Bronchial epithelial cell (primary cell): Measurements from ENCODE around the gene SMIM29. TPM values are rescaled to one million over a fixed set of nuclear protein-coding genes. Genes with fewer than 3 reads are reported as not detected.

Experiments
- DNase-seq: peaks from one replicate; pipeline ENCODE4 v3.0.0-alpha.2; 2010; ENCODE audit warnings: low read depth
- FAIRE-seq: peaks from 2 replicates; lab custom pipeline; 2011; peaks lifted over from hg19 to GRCh38; lab: Jason Lieb, UNC
- H3K27me3 ChIP-seq: 2 replicates; pipeline ENCODE4 v1.5.1; 2011; ENCODE audit warnings: low read length; ENCODE audit not compliant: control insufficient read depth, insufficient read depth
- H3K36me3 ChIP-seq: 2 replicates; pipeline ENCODE4 v1.5.1; 2011; ENCODE audit warnings: low read length; ENCODE audit not compliant: control insufficient read depth, insufficient read depth
- H3K4me3 ChIP-seq: 2 replicates; pipeline ENCODE4 v1.5.1; 2011; ENCODE audit warnings: mild to moderate bottlenecking, low read depth, low read length, control low read depth
- total RNA-seq: library from RNA; depleted of rRNA; stranded (reverse); fragments of >200 nt; gene quantifications from 2 replicates; pipeline ENCODE4 v1.2.1, GENCODE V29; 2014
- TF ChIP-seq, protein P1 (sequence below): IDR thresholded peaks from 2 replicates; pipeline ENCODE4 v1.5.1; 2011; ENCODE audit warnings: mild to moderate bottlenecking, moderate library complexity, low read length, control low read depth, inconsistent platforms; ENCODE audit not compliant: insufficient read depth, severe bottlenecking

The SMIM29 gene
- total RNA-seq, 1 donor from 2014 or later, result 11.6 TPM

DNA sequence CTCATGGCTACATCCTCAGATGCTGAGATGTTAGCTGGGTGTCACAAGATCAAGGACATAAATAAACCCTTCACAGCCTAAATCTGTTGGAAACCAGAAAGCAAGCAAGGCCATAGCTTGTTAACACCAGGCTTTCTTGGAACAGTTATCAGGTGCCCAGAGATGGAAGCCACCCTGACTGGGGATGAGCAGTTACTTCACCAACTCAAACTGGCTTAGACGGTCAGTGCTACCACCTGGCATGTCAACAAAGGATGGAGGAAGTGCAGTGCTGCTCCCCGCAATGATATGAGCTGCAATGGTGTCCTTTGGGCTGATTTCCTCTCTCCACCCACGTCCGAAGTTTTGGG lies 28.9 kb upstream of the SMIM29 start:
- H3K27me3 ChIP-seq, result no peaks in the 10 kb centered on the region
- DNase-seq, result no peak
- no peaks in the 10 kb centered on the region for H3K36me3 ChIP-seq
- no peak overlapping the region for H3K4me3 ChIP-seq
- no peak for FAIRE-seq
- TF ChIP-seq, protein P1, sequence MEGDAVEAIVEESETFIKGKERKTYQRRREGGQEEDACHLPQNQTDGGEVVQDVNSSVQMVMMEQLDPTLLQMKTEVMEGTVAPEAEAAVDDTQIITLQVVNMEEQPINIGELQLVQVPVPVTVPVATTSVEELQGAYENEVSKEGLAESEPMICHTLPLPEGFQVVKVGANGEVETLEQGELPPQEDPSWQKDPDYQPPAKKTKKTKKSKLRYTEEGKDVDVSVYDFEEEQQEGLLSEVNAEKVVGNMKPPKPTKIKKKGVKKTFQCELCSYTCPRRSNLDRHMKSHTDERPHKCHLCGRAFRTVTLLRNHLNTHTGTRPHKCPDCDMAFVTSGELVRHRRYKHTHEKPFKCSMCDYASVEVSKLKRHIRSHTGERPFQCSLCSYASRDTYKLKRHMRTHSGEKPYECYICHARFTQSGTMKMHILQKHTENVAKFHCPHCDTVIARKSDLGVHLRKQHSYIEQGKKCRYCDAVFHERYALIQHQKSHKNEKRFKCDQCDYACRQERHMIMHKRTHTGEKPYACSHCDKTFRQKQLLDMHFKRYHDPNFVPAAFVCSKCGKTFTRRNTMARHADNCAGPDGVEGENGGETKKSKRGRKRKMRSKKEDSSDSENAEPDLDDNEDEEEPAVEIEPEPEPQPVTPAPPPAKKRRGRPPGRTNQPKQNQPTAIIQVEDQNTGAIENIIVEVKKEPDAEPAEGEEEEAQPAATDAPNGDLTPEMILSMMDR, result no peak

DNA sequence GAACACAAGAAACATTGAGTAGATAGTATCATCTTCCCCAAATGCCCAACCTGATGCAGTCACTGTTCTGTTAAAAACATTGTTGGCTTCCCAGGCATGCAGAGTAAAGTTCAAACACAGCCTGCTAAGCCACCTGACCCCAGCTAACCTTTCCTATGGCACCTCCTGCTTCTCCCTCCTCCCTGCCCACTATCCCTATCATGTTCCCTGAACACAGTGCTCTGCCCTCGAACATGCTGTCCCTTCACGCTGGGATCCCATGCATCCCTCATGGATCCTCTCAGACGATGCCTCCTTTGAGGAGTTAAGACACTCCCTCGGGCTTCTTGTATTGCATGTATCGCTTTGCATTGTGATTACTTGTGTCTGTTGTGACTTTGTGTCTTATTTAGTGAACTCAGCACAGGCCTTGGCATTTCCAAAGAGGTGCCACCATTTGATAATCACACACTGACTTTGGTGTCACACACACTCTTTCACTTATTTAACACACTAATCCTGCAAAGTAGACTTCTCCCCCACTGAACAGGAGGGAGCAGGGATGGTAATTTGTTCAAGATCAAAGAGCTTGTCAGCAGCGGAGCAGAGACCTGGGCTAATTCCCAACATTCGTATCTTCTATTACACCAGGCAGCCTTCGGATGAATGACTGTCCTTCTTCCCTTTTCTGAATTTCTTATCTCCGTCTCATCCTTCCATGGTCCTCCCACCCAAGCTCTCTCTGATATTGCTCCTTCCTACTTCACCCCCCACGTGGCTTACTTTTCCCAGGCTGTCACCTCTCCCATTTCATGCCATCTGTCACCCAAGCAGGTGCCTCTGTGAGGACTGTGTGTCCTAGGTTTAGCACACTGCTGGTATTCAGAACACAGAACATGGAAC lies 28.3 kb upstream of the SMIM29 start:
- Histone ChIP-seq H3K36me3 (no peaks in the 10 kb centered on the region), H3K4me3 (no peak overlapping the region), H3K27me3 (no peaks in the 10 kb centered on the region)
- FAIRE-seq, result no peak
- DNase-seq, result no peak
- TF ChIP-seq, protein P1, result no peak

DNA sequence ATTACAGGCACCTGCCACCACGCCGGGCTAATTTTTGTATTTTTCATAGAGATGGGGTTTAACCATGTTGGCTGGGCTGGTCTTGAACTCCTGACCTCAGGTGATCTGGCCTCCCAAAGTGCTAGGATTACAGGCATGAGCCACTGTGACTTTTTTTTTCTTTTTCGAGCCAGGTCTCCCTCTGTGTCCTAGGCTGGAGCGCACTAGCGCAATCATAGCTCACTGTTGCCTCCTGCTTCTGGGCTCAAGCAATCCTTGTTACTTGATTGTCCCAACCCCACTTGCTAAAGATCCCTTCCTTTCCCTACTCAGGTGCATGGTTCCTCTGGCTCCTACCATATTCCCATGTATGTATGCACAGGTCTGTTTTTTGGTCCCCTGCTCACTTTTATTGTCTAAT lies 27.4 kb upstream of the SMIM29 start:
- no peaks in the 10 kb centered on the region for H3K36me3 ChIP-seq
- DNase-seq (no peak), FAIRE-seq (no peak)
- TF ChIP-seq, protein P1, result no peak
- H3K4me3 ChIP-seq, result no peak overlapping the region
- no peaks in the 10 kb centered on the region for H3K27me3 ChIP-seq

DNA sequence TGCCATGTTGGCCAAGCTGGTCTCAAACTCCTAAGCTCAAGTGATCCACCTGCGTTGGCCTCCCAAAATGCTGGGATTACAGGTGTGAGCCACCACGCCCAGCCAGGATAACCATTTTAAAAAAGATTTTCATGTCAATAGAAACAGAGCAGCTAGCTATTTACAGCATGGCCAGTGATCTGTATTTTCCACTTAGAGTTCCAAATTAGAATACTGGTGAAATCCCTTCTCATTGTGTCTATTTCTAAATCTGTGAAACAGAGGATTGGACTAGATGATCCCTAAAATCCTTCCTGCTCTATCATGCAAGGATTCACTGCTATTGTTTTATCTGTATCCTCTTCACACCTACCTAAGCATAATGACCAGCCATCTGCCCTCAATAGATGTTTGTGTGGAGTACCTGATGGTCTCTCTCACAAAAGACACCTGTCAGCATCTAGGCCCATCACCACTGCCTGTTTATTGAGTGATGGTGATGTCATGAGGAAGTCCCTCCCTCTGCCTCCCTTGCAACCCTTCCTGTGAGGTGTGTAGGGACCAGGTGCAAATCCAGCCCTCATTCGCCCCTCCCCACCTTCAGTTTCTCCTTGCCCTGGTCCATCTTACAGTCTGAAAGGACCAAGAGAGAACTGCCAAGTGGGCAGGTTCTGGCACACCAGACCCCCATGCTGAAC lies 26.5 kb upstream of the SMIM29 start:
- DNase-seq (no peak), FAIRE-seq (no peak)
- H3K36me3 ChIP-seq, result no peaks in the 10 kb centered on the region
- H3K4me3 ChIP-seq, result no peak overlapping the region
- TF ChIP-seq, protein P1, result no peak
- H3K27me3 ChIP-seq, result no peaks in the 10 kb centered on the region

DNA sequence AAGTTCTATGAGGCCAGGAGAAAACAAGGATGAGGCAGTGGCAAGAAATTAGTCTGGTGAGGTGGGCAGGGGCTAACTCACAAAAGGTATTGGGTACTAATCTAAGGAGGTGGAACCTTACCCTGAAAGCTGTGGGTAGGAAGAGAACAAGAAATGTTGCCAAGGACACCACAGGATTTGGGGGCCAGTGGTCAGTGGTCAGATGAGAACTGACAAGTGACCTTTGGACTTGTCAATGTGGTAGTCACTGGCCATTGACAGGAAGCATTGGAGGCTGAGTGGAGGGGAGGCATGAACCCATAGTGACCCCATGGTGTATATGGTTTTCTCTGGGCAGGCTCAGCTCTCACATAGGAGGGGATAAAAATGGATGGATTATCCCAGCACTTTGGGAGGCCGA lies 25.3 kb upstream of the SMIM29 start:
- TF ChIP-seq, protein P1, result no peak
- DNase-seq, result no peak
- no peak overlapping the region for H3K4me3 ChIP-seq
- H3K27me3 ChIP-seq, result no peaks in the 10 kb centered on the region
- no peak for FAIRE-seq
- no peaks in the 10 kb centered on the region for H3K36me3 ChIP-seq
